ENCODE results near the gene IL19.
"Not testable (repeated sequence)": the region's sequence is repeated elsewhere in the genome, so short reads cannot be mapped to it uniquely, and the experiment has no call there.

IL19 gene

DNA sequence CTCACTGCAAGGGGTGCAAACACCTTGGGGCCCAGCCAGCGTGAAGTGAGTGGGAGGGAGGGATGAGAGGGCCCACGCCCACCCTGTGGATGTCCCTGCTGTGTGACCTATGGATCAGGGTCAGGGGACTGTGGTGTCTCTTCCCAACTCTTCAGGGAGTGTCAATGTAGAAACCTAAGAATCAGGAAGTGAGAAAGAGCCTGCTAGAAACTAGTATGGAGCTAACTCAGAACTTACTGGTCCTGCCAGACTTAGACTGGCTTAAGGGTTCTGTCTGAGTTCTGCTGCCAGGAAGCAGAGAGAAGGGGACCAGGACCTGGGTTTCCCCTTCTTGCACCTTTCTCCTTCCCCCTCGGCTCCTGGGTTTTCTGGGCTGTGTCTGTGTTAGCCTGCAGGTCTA is 3.5 kb downstream of the IL19 start:
- no peak for DNase-seq (ENCODE audit: low spot score)
- Mint-ChIP-seq H3K27me3 (ENCODE audit: low read depth) (peaks cover 34% of the 10 kb centered on the region), H3K4me1 (ENCODE audit: low read depth) (peaks cover 52% of the 10 kb centered on the region), H3K4me3 (no peak overlapping the region), H3K36me3 (ENCODE audit: low read depth) (no peaks in the 10 kb centered on the region), H3K27ac (peak overlapping the region; percentile 15), H3K9me3 (no peaks in the 10 kb centered on the region)

DNA sequence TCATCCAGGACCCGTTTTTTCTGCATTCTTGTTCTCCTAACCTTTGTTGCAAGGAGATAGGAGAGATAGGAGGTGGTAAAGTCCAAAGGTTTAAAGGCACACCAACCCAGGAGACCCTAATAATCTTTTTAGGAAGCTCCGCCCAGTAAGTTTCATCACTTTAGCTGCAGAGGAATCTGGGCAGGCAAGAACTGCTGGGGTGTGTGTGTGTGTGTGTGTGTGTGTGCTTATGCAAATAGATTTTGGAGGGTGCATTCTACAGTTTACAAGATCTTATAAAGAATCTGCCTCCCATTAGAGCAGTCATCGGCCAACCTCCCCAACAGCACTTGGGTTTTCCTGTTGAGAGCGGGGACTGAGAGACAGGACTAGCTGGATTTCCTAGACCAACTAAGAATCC is 5.7 kb downstream of the IL19 start:
- no peaks in the 10 kb centered on the region for H3K9me3 Mint-ChIP-seq
- H3K4me1 Mint-ChIP-seq (ENCODE audit: low read depth) = peaks cover 31% of the 10 kb centered on the region
- H3K27me3 Mint-ChIP-seq (ENCODE audit: low read depth) = peaks cover 29% of the 10 kb centered on the region
- no peaks in the 10 kb centered on the region for H3K36me3 Mint-ChIP-seq (ENCODE audit: low read depth)
- H3K27ac Mint-ChIP-seq = no peak overlapping the region
- H3K4me3 Mint-ChIP-seq = no peak overlapping the region
- no peak for DNase-seq (ENCODE audit: low spot score)

DNA sequence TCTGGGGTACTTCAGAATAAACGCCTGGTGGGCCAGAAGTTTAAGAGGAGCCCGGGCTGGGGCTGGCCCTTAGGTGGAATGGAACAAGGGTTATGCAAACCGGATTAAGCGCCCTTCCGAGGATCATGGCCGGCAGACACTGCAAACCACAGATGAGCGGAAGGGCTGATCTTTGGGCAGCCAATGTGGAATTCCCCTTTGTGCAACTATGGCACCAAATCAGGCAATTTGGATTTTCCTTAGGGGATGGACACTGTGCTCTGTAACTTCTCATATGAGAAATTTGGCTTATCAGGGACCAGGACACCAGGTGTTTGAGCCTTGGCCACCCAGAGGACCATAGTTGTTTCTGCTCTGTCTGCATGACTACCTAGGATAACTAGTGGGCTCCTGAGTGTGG is 7.5 kb downstream of the IL19 start:
- H3K27me3 Mint-ChIP-seq (ENCODE audit: low read depth) = peaks cover 16% of the 10 kb centered on the region
- H3K4me3 Mint-ChIP-seq = no peak overlapping the region
- no peak for DNase-seq (ENCODE audit: low spot score)
- H3K4me1 Mint-ChIP-seq (ENCODE audit: low read depth) = peaks cover 30% of the 10 kb centered on the region
- H3K9me3 Mint-ChIP-seq = no peaks in the 10 kb centered on the region
- H3K36me3 Mint-ChIP-seq (ENCODE audit: low read depth) = no peaks in the 10 kb centered on the region
- H3K27ac Mint-ChIP-seq = no peak overlapping the region

DNA sequence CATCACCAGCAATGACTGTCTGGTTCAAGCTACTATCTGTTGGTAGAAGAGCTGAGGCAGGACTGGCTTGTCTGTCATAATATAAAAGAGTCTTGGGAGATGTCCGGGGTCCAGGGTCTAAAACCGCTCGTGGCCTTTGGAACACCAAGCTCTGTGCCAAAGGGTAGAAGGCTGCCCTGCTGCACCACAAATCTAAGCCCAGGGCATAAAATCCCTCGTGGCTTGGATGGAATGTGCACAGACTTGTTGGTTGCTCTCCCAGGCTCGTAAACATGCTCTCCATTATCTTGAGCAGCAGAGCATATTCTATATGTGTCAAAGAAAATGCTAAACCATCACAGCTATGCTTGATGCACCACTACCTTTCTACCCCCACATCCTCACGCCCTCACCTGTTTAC is 8.3 kb downstream of the IL19 start:
- H3K9me3 Mint-ChIP-seq; H3K27ac Mint-ChIP-seq; H3K4me3 Mint-ChIP-seq; DNase-seq (ENCODE audit: low spot score); H3K36me3 Mint-ChIP-seq (ENCODE audit: low read depth): not testable (repeated sequence)
- Mint-ChIP-seq H3K27me3 (ENCODE audit: low read depth) (peaks cover 12% of the 10 kb centered on the region), H3K4me1 (ENCODE audit: low read depth) (peaks cover 32% of the 10 kb centered on the region)

DNA sequence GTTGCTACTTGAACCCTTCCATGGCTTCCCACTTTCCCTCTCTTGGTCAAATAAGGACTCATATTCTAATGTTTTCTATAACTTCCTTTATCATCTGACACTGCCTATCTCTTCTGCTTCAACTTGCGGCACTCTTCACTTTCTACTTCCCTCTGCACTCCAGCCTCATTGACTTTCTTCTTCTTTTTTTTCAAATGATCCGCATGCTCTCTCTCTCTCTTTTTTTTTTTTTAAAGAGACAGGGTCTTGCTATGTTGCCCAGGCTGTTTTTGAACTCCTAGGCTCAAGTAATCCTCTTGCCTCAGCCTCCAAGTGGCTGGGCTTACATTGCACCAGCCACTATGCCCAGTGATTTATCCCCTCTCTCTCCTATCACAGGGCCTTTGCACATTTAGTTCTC is 9.1 kb downstream of the IL19 start:
- no peak for DNase-seq (ENCODE audit: low spot score)
- Mint-ChIP-seq H3K4me3 (no peak overlapping the region), H3K4me1 (ENCODE audit: low read depth) (peaks cover 34% of the 10 kb centered on the region), H3K27me3 (ENCODE audit: low read depth) (peaks cover 9% of the 10 kb centered on the region), H3K36me3 (ENCODE audit: low read depth) (peaks cover 2% of the 10 kb centered on the region), H3K27ac (no peak overlapping the region), H3K9me3 (no peaks in the 10 kb centered on the region)

DNA sequence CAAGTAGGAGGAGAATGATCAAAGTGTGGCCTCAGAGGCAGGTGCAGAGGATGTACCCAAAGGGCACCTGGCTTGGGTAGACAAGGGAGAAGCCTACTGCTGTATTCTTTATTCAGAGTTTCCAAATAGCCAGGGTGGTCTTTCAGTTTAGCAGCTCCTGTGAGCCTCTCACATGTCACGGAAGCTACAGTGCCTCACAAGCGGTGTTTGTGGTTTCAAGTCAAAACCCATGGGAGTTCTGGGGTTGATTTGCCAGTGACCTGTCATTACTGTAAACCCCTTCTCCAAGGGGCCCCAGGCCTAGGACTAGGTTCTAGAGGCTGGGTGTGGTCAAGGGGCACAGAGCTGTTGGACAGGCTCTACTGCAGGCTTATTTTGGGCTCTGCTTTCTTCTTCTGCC is 11.9 kb downstream of the IL19 start:
- Mint-ChIP-seq H3K4me1 (ENCODE audit: low read depth) (peaks cover 54% of the 10 kb centered on the region), H3K27ac (no peak overlapping the region), H3K9me3 (peaks cover 4% of the 10 kb centered on the region), H3K27me3 (ENCODE audit: low read depth) (peaks cover 3% of the 10 kb centered on the region), H3K4me3 (no peak overlapping the region), H3K36me3 (ENCODE audit: low read depth) (peaks cover 2% of the 10 kb centered on the region)
- no peak for DNase-seq (ENCODE audit: low spot score)

DNA sequence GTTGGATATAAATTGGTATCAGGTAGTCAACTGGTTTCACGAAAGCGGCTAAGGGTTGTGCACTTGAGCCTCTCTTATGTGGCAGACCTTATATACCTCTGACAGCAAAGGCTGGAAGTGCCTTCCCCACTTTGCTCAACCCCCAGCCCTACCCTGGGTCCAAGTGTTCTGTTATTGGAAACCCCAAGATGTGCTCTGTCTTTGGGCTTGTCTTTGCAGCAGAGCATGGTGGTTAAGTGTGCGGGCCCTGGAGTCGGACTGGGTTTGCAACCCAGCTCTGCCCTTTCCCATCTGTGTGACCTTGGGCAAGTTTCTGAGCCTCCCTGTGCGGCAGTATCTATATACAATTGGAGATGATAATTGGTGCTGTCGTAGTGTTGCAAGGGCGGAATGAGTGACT is 12.9 kb downstream of the IL19 start:
- Mint-ChIP-seq H3K27me3 (ENCODE audit: low read depth) (peaks cover 3% of the 10 kb centered on the region), H3K9me3 (peaks cover 4% of the 10 kb centered on the region), H3K4me3 (peak overlapping the region; percentile 47), H3K4me1 (ENCODE audit: low read depth) (peaks cover 61% of the 10 kb centered on the region), H3K27ac (peak overlapping the region; percentile 68), H3K36me3 (ENCODE audit: low read depth) (peaks cover 2% of the 10 kb centered on the region)
- no peak for DNase-seq (ENCODE audit: low spot score)

DNA sequence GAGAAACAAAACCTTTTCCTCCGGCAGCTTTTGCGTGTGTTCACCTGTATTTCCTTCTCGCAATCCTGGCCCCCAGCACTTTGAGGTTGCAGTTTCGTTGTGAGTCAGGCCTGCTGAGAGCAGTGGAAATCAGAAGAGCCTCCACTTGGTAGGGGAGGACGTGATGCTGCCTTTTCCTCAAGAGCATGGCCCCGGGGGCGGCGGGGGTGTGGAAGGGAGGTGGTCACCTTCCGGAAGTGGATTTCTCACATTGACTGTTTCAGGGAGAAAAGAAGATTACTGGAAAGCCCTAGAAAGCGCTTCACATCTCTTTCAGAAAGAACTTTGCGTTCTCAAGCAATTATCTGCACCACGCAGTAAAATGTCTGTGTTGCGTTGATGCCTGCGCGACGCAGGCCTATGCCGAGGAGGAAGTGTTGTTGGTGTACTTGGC is 13.9 kb downstream of the IL19 start:
- H3K4me1 Mint-ChIP-seq (ENCODE audit: low read depth) = peaks cover 61% of the 10 kb centered on the region
- peaks cover 6% of the 10 kb centered on the region for H3K27me3 Mint-ChIP-seq (ENCODE audit: low read depth)
- H3K4me3 Mint-ChIP-seq = peak overlapping the region; percentile 76
- H3K9me3 Mint-ChIP-seq = peaks cover 4% of the 10 kb centered on the region
- H3K36me3 Mint-ChIP-seq (ENCODE audit: low read depth) = peaks cover 2% of the 10 kb centered on the region
- DNase-seq (ENCODE audit: low spot score) = peak; percentile 92
- H3K27ac Mint-ChIP-seq = peak overlapping the region; percentile 90

DNA sequence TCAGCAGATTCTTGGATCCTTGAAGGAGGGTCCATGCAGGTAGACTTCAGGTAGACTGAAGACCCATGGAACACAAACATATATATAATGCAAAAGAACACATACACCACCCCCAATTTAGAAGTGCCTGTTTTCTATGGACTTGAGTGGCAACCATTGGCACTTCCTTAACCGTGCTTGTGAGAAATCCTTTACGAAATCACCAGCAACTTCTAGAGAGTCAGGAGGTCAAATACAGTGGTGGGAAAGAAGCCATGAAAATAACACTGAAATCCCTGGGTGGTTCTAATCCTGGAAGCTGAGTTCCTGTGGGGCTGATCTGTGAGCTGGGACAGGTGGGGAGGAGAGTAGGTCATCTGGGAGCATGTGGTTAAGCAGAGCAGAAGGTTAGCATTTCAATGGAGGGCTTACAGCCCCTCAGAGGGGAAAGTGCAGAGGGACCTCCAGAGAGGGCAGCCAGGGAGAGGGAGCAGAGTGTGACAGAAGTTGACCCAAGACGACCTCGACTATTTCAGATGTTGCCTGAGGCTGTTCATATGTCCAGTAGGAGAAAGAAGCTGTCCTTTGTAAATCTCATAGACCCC is 14.7 kb downstream of the IL19 start:
- Mint-ChIP-seq H3K4me1 (ENCODE audit: low read depth) (peaks cover 63% of the 10 kb centered on the region), H3K27me3 (ENCODE audit: low read depth) (peaks cover 6% of the 10 kb centered on the region), H3K9me3 (peaks cover 4% of the 10 kb centered on the region), H3K36me3 (ENCODE audit: low read depth) (peaks cover 2% of the 10 kb centered on the region), H3K4me3 (peak overlapping the region; percentile 76), H3K27ac (peak overlapping the region; percentile 90)
- no peak for DNase-seq (ENCODE audit: low spot score)

DNA sequence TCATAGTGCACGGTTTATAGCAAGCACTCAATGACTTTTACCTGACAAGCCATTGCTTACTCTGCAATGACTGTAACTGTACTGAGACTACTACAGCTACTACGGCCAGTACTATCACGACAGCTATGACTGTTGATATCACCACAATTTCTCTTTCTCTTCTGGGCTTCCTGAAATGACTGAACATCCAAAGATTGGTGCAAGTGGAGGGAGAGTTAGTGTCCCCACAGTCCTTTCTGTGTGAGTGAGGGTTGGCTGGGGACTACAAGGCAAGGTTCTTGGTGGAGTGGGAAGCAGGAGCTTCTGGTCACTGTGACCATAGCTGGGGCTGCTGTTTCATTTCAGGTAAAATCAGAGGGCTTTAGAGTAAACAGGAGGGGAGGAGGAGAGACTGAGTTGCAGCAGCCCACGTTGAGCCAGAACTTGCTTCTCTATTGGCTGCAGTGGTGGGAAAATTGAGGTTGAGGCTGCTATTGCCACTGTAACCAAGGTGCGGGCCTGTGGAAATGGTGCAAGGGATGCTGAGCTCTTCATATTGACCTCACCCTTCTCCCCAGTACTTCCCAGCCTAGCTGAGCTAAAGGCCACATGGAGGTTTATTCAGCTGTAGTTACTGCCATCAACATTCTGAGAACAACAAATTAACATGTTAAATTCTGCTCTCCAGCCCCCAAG is 15.8 kb downstream of the IL19 start:
- peaks cover 4% of the 10 kb centered on the region for H3K9me3 Mint-ChIP-seq
- H3K36me3 Mint-ChIP-seq (ENCODE audit: low read depth) = peaks cover 2% of the 10 kb centered on the region
- peaks cover 70% of the 10 kb centered on the region for H3K4me1 Mint-ChIP-seq (ENCODE audit: low read depth)
- H3K27ac Mint-ChIP-seq = peak overlapping the region; percentile 49
- peaks cover 6% of the 10 kb centered on the region for H3K27me3 Mint-ChIP-seq (ENCODE audit: low read depth)
- H3K4me3 Mint-ChIP-seq = peak overlapping the region; percentile 14
- no peak for DNase-seq (ENCODE audit: low spot score)

DNA sequence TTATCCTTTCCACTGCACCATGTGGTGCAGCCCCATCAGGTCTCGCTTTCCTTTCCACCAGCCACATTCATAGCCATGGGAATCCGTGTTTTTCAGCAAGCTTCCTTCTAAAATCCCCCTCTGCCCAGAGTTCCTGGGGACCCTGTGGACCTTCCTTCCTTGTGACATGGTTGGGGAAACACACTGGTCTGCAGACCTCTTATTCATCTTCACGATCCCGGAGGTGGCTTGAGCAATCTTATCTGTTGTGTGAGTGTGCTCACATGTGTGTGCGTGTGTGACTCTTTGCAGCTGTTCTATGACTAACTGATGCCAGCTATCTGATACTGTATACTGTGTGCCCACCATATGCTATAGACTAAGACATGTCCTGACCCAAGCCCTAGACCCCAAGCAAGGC is 17.3 kb downstream of the IL19 start:
- no peak overlapping the region for H3K4me3 Mint-ChIP-seq
- peaks cover 70% of the 10 kb centered on the region for H3K4me1 Mint-ChIP-seq (ENCODE audit: low read depth)
- peaks cover 6% of the 10 kb centered on the region for H3K27me3 Mint-ChIP-seq (ENCODE audit: low read depth)
- no peak for DNase-seq (ENCODE audit: low spot score)
- H3K27ac Mint-ChIP-seq = no peak overlapping the region
- peaks cover 2% of the 10 kb centered on the region for H3K36me3 Mint-ChIP-seq (ENCODE audit: low read depth)
- H3K9me3 Mint-ChIP-seq = peaks cover 4% of the 10 kb centered on the region

DNA sequence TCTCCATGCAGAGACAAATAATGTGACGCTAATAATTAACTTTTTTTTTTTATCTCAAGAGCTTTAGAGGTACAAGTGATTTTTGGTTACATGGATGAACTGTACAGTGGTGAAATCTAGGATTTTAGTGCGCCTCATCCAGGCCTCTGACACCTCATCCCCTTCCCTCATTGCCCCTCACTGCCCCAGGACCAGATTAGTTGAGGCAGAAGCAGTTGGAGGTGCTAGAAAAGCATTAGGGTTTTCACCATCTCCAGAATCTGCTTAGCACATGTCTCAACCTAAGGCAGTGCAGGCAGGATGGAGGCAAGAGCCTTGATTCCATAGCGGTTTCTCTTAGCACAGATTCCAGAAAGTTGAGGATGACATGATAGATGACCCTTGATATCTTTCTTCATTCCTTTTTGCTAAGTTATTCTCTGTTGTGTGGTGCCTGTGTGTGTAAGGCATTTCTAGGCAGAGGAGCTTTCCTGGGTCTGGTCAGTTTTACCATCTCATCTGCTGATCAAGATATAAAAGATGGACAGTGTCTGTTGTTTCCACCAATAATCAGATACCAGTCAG is 18.0 kb downstream of the IL19 start:
- no peak overlapping the region for H3K27ac Mint-ChIP-seq
- DNase-seq (ENCODE audit: low spot score) = no peak
- peaks cover 2% of the 10 kb centered on the region for H3K36me3 Mint-ChIP-seq (ENCODE audit: low read depth)
- H3K4me1 Mint-ChIP-seq (ENCODE audit: low read depth) = peaks cover 65% of the 10 kb centered on the region
- no peak overlapping the region for H3K4me3 Mint-ChIP-seq
- H3K9me3 Mint-ChIP-seq = peaks cover 4% of the 10 kb centered on the region
- H3K27me3 Mint-ChIP-seq (ENCODE audit: low read depth) = peaks cover 6% of the 10 kb centered on the region

DNA sequence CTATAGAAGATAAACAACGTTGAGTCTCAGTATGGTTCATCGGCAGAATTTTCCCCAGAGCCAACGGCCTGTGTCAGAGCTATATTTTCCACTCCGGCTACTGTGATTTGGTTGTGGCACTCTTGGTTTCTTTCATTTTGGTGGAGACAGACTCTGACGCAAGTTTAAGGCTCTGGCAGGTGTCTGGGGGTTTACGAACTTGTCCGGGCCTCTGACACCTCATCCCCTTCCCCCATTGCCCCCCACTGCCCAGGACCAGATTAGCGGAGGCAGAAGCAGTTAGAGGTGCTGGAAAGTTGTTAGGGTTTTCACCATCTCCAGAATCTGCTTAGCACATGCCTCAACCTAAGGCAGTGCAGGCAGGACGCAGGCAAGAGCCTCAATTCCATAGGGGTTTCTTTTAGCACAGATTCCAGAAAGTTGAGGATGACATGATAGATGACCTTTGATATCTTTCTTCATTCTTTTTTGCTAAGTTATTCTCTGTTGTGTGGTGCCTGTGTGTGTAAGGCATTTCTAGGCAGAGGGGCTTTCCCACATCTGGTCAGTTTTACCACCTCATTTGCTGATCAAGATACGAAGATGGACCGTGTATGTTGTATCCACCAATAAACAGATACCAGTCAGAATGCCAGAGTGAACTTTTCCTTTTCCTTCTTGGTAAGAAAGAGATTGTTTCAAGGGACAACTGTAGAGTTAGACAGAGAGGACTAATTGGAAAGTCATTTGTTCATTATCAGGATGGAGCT is 20.1 kb downstream of the IL19 start:
- no peaks in the 10 kb centered on the region for H3K9me3 Mint-ChIP-seq
- no peaks in the 10 kb centered on the region for H3K36me3 Mint-ChIP-seq (ENCODE audit: low read depth)
- peaks cover 51% of the 10 kb centered on the region for H3K4me1 Mint-ChIP-seq (ENCODE audit: low read depth)
- H3K27ac Mint-ChIP-seq = peak overlapping the region; percentile 32
- no peak for DNase-seq (ENCODE audit: low spot score)
- H3K4me3 Mint-ChIP-seq = peak overlapping the region; percentile 22
- H3K27me3 Mint-ChIP-seq (ENCODE audit: low read depth) = peaks cover 3% of the 10 kb centered on the region

DNA sequence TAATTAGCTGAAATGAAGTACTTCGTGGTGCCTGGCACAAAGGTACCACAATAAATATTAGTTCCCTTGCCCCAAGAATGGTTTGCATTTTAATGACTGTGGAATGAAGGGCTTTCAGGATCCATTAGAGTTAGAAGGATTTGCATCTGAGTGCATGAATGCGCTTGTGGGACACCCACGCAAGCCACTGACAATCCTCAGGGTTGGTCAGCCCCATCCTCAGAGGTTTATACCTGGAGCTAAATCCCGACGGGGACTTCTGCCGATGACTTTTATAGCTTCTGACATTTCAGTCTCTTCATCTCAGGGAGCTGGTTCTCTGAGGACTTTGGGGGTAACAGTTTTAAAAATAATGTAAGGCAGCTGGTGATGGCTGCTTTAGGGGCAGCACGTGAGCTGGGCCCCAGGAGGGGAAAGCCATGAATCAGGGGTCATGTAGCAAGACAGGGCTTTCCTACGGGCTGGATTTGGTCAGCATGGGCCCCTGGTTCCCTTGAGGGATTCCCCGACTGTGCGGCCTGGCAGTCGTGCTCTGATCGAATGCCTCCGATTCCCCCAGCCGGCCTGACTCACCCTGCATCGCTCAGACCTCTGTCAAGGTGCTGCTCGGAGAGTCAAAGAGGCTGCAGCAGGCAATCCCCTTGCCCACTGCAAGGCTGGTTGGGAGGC is 22.5 kb downstream of the IL19 start:
- no peak for DNase-seq (ENCODE audit: low spot score)
- Mint-ChIP-seq H3K27ac (no peak overlapping the region), H3K36me3 (ENCODE audit: low read depth) (no peaks in the 10 kb centered on the region), H3K27me3 (ENCODE audit: low read depth) (peaks cover 3% of the 10 kb centered on the region), H3K4me1 (ENCODE audit: low read depth) (peaks cover 33% of the 10 kb centered on the region), H3K9me3 (no peaks in the 10 kb centered on the region), H3K4me3 (no peak overlapping the region)
